ACHN (cell line): Measurements from ENCODE around the gene MYBPH.

Source experiments
- DNase-seq: peaks from one replicate; pipeline ENCODE4 v3.0.0-alpha.2; 2015
- in situ Hi-C: cut with HindIII; loops from 2 replicates; pipeline ENCODE4 v1.10.0; 2017; ENCODE audit warnings: low sequenced_read_pairs, low pct_ligation_motif_present, low pct_unique_long_range_greater_than_20kb

The MYBPH gene

GRCh38 chr1:203185585-203185984 lies 10.0 kb upstream of the MYBPH start:
- in situ Hi-C loops = no loop called here
- no peak for DNase-seq

GRCh38 chr1:203185061-203185461 lies 9.4 kb upstream of the MYBPH start:
- no peak for DNase-seq
- in situ Hi-C loops = no loop called here

- DNase-seq = no peak
- in situ Hi-C loops = no loop called here
These were observed 8.8 kb upstream of the MYBPH start for GRCh38 chr1:203184467-203184866.

- in situ Hi-C loops = no loop called here
- DNase-seq = no peak
These were observed 8.2 kb upstream of the MYBPH start for GRCh38 chr1:203183828-203184227.

GRCh38 chr1:203182387-203182953 lies 6.8 kb upstream of the MYBPH start:
- in situ Hi-C loops = no loop called here
- no peak for DNase-seq

GRCh38 chr1:203181586-203182386 lies 6.2 kb upstream of the MYBPH start:
- DNase-seq = no peak
- in situ Hi-C loops = no loop called here

- in situ Hi-C loops = no loop called here
- DNase-seq = no peak
These were observed 5.1 kb upstream of the MYBPH start for GRCh38 chr1:203180611-203181330.

GRCh38 chr1:203179667-203180005 lies 4.0 kb upstream of the MYBPH start:
- in situ Hi-C loops = no loop called here
- no peak for DNase-seq

GRCh38 chr1:203178821-203179666 lies 3.4 kb upstream of the MYBPH start:
- DNase-seq = no peak
- in situ Hi-C loops = no loop called here

GRCh38 chr1:203178083-203178482 lies 2.5 kb upstream of the MYBPH start:
- DNase-seq = no peak
- in situ Hi-C loops = no loop called here

GRCh38 chr1:203177470-203178039 lies 1.9 kb upstream of the MYBPH start:
- in situ Hi-C loops = no loop called here
- peak; percentile 55 for DNase-seq

GRCh38 chr1:203177036-203177405 lies 1.4 kb upstream of the MYBPH start:
- in situ Hi-C loops = no loop called here
- no peak for DNase-seq

- in situ Hi-C loops = no loop called here
- DNase-seq = no peak
These were observed 828 bp upstream of the MYBPH start for GRCh38 chr1:203176273-203177035.

GRCh38 chr1:203175827-203176241 lies 208 bp upstream of the MYBPH start:
- in situ Hi-C loops = no loop called here
- DNase-seq = no peak

- in situ Hi-C loops = no loop called here
- DNase-seq = no peak
These were observed 1.2 kb downstream of the MYBPH start for GRCh38 chr1:203174324-203174985.

GRCh38 chr1:203173566-203173965 lies 2.1 kb downstream of the MYBPH start:
- DNase-seq = no peak
- in situ Hi-C loops = no loop called here

- DNase-seq = no peak
- in situ Hi-C loops = no loop called here
These were observed 2.5 kb downstream of the MYBPH start for GRCh38 chr1:203173011-203173555.
